Parathyroid adenoma (tissue), 2 donors: Measurements from ENCODE around the gene CENPA.
"Not testable (repeated sequence)": the region's sequence is repeated elsewhere in the genome, so short reads cannot be mapped to it uniquely, and the experiment has no call there.

Experiments
- H2AFZ ChIP-seq: fragments of 300-600 bp; sonication (generic); one replicate; pipeline ENCODE4 v1.7.0; 2017; ENCODE audit warnings: antibody characterized with exemption, mild to moderate bottlenecking
- H3K27ac ChIP-seq: fragments of 300-600 bp; sonication (generic); one replicate; pipeline ENCODE4 v1.7.0; 2017
- H3K27me3 ChIP-seq: fragments of 300-600 bp; sonication (generic); one replicate; pipeline ENCODE4 v1.7.0; 2017; ENCODE audit warnings: low read length; ENCODE audit not compliant: control insufficient read depth, insufficient read depth
- H3K36me3 ChIP-seq: fragments of 300-600 bp; sonication (generic); one replicate; pipeline ENCODE4 v1.7.0; 2017; ENCODE audit warnings: low read length; ENCODE audit not compliant: control insufficient read depth, insufficient read depth
- H3K4me1 ChIP-seq: fragments of 300-600 bp; sonication (generic); one replicate; pipeline ENCODE4 v1.7.0; 2017; ENCODE audit warnings: control low read depth
- H3K4me2 ChIP-seq: fragments of 300-600 bp; sonication (generic); one replicate; pipeline ENCODE4 v1.7.0; 2017; ENCODE audit warnings: low read length
- H3K4me3 ChIP-seq: fragments of 300-600 bp; sonication (generic); one replicate; pipeline ENCODE4 v1.7.0; 2017; ENCODE audit warnings: low read depth, low read length
- H3K79me2 ChIP-seq: fragments of 300-600 bp; sonication (generic); one replicate; pipeline ENCODE4 v1.7.0; 2017; ENCODE audit warnings: control low read depth
- H3K9ac ChIP-seq: fragments of 300-600 bp; sonication (generic); one replicate; pipeline ENCODE4 v1.7.0; 2017; ENCODE audit warnings: mild to moderate bottlenecking
- H3K9me3 ChIP-seq: fragments of 300-600 bp; sonication (generic); one replicate; pipeline ENCODE4 v1.7.0; 2017; ENCODE audit warnings: low read length; ENCODE audit not compliant: control insufficient read depth
- TF ChIP-seq, protein P1 (sequence below): fragments of 300-600 bp; sonication (generic); IDR thresholded peaks from one replicate; pipeline ENCODE4 v1.7.0; 2017; ENCODE audit warnings: antibody characterized with exemption, mild to moderate bottlenecking
- donor health status: primary hyperparathyroidism.

The CENPA gene

GRCh38 chr2:26758790-26759321 lies 27.0 kb upstream of the CENPA start:
- Histone ChIP-seq H2AFZ (peak overlapping the region; percentile 53), H3K9ac (no peak overlapping the region), H3K27me3 (no peaks in the 10 kb centered on the region), H3K9me3 (no peaks in the 10 kb centered on the region), H3K4me3 (no peak overlapping the region), H3K36me3 (no peaks in the 10 kb centered on the region), H3K27ac (peak overlapping the region; percentile 60), H3K4me2 (no peak overlapping the region), H3K4me1 (peaks cover 17% of the 10 kb centered on the region), H3K79me2 (peaks cover 3% of the 10 kb centered on the region)
- TF ChIP-seq, protein P1, sequence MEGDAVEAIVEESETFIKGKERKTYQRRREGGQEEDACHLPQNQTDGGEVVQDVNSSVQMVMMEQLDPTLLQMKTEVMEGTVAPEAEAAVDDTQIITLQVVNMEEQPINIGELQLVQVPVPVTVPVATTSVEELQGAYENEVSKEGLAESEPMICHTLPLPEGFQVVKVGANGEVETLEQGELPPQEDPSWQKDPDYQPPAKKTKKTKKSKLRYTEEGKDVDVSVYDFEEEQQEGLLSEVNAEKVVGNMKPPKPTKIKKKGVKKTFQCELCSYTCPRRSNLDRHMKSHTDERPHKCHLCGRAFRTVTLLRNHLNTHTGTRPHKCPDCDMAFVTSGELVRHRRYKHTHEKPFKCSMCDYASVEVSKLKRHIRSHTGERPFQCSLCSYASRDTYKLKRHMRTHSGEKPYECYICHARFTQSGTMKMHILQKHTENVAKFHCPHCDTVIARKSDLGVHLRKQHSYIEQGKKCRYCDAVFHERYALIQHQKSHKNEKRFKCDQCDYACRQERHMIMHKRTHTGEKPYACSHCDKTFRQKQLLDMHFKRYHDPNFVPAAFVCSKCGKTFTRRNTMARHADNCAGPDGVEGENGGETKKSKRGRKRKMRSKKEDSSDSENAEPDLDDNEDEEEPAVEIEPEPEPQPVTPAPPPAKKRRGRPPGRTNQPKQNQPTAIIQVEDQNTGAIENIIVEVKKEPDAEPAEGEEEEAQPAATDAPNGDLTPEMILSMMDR = no peak

DNA sequence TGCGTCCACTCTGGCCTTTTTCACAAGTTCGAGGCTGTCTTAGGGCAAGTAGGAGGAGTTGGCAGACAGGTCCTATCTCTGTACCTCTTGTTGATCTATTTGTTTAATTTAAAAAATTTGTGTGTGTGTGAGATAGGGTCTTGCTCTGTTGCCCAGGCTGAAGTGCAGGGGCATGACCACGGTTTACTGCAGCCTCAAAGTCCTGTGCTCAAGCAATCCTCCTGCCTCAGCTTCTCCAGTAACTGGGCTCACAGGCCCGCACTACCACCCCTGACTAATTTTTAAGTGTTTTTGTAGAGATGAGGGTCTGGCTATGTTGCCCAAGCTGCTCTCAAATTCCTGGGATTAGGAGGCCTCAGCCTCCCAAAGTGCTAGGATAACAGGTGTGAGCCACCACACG lies 26.0 kb upstream of the CENPA start:
- Histone ChIP-seq H3K4me1 (peaks cover 17% of the 10 kb centered on the region), H3K4me2 (no peak overlapping the region), H3K9ac (no peak overlapping the region), H3K9me3 (no peaks in the 10 kb centered on the region), H3K27ac (no peak overlapping the region), H3K36me3 (no peaks in the 10 kb centered on the region), H3K79me2 (peaks cover 8% of the 10 kb centered on the region), H3K27me3 (no peaks in the 10 kb centered on the region), H3K4me3 (no peak overlapping the region), H2AFZ (no peak overlapping the region)
- TF ChIP-seq, protein P1 = no peak

- not testable (repeated sequence) for H3K4me3 ChIP-seq, H3K9ac ChIP-seq, H3K4me2 ChIP-seq, H3K36me3 ChIP-seq, H3K27ac ChIP-seq, H3K9me3 ChIP-seq, H3K27me3 ChIP-seq, H2AFZ ChIP-seq
- Histone ChIP-seq H3K79me2 (peaks cover 10% of the 10 kb centered on the region), H3K4me1 (peaks cover 13% of the 10 kb centered on the region)
Measured at GRCh38 chr2:26760991-26761390, 24.9 kb upstream of the CENPA start.

DNA sequence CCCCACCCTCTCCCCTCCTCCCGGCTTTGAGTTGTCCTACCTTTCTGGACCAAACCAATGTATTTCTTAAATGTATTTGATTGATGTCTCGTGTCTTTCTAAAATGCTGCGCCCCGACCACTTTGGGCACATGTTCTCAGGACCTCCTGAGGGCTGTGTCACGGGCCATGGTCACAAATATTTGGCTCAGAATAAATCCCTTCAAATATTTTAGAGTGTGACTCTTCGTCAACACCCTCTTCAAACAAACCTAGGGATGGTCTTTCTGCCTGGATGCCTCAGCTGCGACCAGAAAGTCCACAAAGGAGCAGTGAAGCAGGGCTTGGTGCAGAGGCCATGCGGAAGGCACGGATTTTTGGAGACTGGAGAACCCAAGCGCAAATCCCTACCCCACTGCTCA lies 22.8 kb upstream of the CENPA start:
- Histone ChIP-seq H3K36me3 (no peaks in the 10 kb centered on the region), H3K27me3 (no peaks in the 10 kb centered on the region), H3K79me2 (peaks cover 10% of the 10 kb centered on the region), H3K4me3 (no peak overlapping the region), H3K27ac (no peak overlapping the region), H2AFZ (no peak overlapping the region), H3K9ac (no peak overlapping the region), H3K4me2 (no peak overlapping the region), H3K4me1 (peaks cover 13% of the 10 kb centered on the region), H3K9me3 (no peaks in the 10 kb centered on the region)
- TF ChIP-seq, protein P1 = no peak

GRCh38 chr2:26764078-26764887 lies 21.6 kb upstream of the CENPA start, which contains the start of gene SLC35F6:
SLC35F6 (plus strand) TSS chr2:26764284; CDS start chr2:26764350, 66 bp downstream.
- H3K36me3 ChIP-seq = no peaks in the 10 kb centered on the region
- peaks cover 13% of the 10 kb centered on the region for H3K4me1 ChIP-seq

More at GRCh38 chr2:26764078-26764887, 21.6 kb upstream of the CENPA start, which contains the start of gene SLC35F6:
- Histone ChIP-seq H3K4me3 (peak within 1 kb of the TSS; percentile 89), H3K9ac (peak within 1 kb of the TSS; percentile 56), H3K4me2 (peak within 1 kb of the TSS; percentile 81), H2AFZ (peak within 1 kb of the TSS; percentile 89), H3K9me3 (no peaks in the 10 kb centered on the region), H3K27ac (peak within 1 kb of the TSS; percentile 86), H3K79me2 (peaks cover 10% of the 10 kb centered on the region), H3K27me3 (no peaks in the 10 kb centered on the region)
- TF ChIP-seq, protein P1 = no peak
